AG10803 (cell line): Measurements from ENCODE around the gene ZBTB5.

ENCODE experiments used
- DNase-seq: peaks from one replicate; pipeline ENCODE4 v3.0.0; 2010; ENCODE audit warnings: low read depth
- H3K4me3 ChIP-seq: 2 replicates; pipeline ENCODE4 v1.5.1; 2011; ENCODE audit warnings: mild to moderate bottlenecking, low read length, control low read depth
- TF ChIP-seq, protein P1 (sequence below): conservative IDR thresholded peaks from 2 replicates; pipeline ENCODE4 v1.5.1; 2011; ENCODE audit warnings: mild to moderate bottlenecking, low read length, control low read depth, inconsistent platforms

Gene ZBTB5

DNA sequence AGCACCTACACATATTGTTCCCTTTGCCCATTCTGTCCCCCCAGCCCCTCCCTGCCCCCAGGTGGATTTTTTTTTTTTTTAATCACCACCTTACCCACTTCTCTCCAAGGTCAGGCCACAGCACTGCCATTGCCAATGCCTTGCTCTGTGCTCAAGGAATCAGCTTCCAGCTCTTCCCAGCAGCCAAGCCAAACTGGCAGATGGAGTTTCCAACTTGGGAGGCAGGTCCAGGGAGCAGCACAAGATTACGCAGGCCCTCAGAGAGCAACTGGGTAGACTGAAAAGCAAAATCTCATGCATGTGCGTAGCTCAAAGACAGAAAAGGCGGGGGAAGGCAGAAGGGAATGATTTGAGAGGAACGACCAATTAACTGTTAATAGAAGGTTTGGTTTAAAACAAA is 27.6 kb downstream of the ZBTB5 start:
- no peak for DNase-seq
- no peak overlapping the region for H3K4me3 ChIP-seq
- TF ChIP-seq, protein P1, sequence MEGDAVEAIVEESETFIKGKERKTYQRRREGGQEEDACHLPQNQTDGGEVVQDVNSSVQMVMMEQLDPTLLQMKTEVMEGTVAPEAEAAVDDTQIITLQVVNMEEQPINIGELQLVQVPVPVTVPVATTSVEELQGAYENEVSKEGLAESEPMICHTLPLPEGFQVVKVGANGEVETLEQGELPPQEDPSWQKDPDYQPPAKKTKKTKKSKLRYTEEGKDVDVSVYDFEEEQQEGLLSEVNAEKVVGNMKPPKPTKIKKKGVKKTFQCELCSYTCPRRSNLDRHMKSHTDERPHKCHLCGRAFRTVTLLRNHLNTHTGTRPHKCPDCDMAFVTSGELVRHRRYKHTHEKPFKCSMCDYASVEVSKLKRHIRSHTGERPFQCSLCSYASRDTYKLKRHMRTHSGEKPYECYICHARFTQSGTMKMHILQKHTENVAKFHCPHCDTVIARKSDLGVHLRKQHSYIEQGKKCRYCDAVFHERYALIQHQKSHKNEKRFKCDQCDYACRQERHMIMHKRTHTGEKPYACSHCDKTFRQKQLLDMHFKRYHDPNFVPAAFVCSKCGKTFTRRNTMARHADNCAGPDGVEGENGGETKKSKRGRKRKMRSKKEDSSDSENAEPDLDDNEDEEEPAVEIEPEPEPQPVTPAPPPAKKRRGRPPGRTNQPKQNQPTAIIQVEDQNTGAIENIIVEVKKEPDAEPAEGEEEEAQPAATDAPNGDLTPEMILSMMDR: no peak

DNA sequence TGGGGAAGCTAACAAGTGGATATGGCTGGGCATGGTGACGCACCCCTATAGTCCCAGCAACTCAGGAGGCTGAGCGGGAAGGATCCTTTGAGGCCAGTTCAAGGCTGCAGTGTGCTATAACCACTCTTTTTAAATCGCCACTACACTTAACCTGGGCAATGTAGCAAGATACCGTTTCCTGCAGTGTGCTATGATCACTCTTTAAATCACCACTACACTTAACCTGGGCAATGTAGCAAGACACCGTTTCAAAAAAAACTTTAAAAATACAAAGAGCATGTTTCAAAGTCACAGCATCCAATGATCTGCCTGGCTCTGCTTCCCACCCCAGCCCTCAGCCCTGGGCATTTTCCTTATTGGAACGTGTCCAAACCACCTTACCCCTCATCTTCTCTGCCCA is 28.2 kb downstream of the ZBTB5 start:
- no peak for DNase-seq
- no peak overlapping the region for H3K4me3 ChIP-seq
- TF ChIP-seq, protein P1: no peak

DNA sequence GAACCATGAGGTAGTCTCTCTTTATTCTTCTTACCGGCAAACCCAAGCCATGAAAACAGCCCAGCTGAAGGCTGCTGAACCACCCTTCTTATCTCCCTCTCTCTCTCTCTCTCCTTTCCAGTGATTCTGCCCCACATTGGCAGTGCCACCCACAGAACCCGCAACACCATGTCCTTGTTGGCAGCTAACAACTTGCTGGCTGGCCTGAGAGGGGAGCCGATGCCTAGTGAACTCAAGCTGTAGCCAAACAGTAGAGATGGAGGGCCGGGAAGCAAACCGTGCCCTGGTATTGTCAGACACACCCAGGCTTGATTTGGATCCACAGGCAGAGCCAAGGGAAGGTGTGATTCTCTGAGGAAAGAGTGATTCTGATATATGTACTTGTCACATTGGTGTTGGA is 28.7 kb downstream of the ZBTB5 start:
- DNase-seq: no peak
- TF ChIP-seq, protein P1: no peak
- H3K4me3 ChIP-seq: no peak overlapping the region

DNA sequence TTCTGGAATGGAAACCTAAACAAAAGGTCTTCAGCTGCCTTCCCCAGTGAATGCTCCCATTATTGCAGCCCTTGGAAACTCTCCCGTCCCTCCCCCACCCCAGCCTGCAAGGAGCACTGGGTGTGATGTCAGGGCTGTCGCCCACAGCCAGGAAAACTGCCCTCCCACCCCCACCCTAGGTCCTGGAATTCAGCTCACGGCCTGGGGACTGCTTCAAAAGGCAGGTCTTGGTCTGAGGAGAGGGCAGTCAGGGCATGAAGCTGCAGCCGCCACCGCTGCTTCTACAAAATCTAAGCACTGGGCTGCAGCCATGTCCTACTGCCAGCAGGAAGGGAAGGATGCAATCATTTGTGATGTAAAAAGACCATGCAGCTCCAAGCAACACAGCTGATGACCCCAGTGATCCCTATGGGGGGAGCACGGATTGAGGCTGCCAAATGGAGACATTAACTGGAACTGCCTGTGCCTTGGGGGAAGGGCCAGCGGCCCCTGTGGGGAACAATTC is 31.3 kb downstream of the ZBTB5 start:
- TF ChIP-seq, protein P1: no peak
- H3K4me3 ChIP-seq: no peak overlapping the region
- DNase-seq: no peak

DNA sequence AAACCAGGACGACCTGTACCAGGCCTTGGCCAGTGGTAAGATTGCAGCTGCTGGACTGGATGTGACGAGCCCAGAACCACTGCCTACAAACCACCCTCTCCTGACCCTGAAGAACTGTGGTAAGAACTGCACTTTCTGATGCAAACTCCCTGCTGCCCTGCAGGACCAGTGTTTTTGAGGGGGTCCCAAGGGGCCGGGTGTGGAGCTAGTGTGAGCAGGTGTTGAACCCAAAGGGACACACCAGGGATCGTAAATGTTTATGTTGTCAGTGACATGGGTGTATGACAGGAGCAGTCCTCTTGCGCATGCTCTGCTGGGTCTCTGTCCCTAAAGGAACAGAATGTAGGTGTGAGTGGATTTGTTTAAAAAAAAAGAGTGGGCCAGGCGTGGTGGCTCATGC is 33.2 kb downstream of the ZBTB5 start:
- H3K4me3 ChIP-seq: no peak overlapping the region
- TF ChIP-seq, protein P1: no peak
- no peak for DNase-seq

DNA sequence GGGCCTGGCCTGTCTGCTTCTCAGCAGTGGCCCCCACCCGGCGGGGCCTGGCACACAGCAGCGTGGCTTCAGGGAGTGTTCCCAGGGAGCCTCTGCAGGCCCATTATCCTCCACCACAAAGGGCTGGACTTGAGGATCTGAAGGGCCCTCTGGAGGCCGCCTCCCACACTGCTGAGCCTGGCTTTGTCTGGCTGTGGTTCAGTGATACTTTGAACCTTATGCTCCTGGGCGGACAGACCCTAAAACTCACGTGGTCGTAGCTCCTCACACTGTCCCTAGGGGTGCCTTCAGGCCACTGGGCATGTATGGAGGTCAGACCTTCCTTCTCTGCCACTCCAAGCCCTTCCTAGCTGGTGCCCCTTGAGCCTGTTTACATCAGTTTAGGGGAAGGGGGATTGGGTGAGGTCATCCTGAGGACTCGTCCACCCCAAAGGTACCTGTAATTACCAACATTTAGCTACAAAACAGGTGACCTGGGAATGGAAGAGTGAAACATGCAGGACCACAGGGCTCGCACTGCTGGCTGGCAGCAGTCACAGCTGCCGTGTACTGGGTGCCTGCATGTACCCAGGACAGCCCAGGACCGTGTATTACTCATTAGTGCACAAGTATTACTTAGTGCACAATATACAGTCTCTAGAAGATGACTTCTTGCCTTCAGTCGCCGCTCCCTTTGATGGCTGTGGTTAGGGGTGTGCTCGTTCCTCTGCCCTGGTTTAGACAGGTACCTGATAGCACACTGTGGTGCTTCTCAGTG is 34.2 kb downstream of the ZBTB5 start:
- no peak overlapping the region for H3K4me3 ChIP-seq
- DNase-seq: no peak
- TF ChIP-seq, protein P1: 0 out of 2 replicates have a peak, but pooled peaks have one; percentile 6
